ENCODE data around the gene SLC27A5. TPM values are rescaled to one million over a fixed set of nuclear protein-coding genes. Genes with fewer than 3 reads are reported as not detected.

The SLC27A5 gene
- total RNA-seq, 4 donors from 2014 or later = 2.0 to 9.1 (median 4.6) TPM

DNA sequence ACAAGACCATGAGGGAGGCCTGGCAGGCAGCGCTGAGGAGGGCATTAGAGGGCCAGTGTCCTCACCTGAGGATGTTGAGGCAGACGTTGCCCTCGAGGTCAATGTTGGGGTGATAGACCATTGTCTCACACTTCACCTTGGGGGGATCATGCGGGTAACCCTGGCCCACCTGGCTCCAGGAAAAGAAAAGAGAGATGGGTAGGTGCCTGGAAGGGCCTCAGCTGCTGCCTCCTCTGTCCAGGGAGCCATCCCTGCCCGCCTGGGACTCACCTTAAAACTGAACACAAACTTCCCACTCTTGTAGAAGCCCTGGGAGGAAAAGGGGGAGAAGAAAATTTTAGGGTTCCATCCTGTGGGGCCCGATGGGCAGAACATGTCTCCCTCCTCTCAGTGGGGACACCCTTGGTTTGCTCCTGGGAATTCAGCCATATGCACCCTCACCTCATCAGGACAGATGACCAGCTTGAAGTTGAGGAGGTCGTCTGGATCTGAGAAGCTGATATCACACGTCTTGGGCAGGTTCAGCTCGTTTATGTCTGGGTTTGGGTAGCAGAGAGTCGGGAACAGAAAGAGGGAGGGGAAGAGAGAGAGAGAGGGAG, 44.9 kb upstream of the SLC27A5 start:
- peak overlapping the region; percentile 72 to 95 (median 84) for H3K4me3 ChIP-seq
- peaks cover 41 to 61% of the 10 kb centered on the region in 2 donors for H3K4me1 ChIP-seq
- in situ Hi-C loops (cut with MboI; ENCODE audit: low sequenced_read_pairs in 4 of 4) = no loop called here
- TF ChIP-seq, protein P1, sequence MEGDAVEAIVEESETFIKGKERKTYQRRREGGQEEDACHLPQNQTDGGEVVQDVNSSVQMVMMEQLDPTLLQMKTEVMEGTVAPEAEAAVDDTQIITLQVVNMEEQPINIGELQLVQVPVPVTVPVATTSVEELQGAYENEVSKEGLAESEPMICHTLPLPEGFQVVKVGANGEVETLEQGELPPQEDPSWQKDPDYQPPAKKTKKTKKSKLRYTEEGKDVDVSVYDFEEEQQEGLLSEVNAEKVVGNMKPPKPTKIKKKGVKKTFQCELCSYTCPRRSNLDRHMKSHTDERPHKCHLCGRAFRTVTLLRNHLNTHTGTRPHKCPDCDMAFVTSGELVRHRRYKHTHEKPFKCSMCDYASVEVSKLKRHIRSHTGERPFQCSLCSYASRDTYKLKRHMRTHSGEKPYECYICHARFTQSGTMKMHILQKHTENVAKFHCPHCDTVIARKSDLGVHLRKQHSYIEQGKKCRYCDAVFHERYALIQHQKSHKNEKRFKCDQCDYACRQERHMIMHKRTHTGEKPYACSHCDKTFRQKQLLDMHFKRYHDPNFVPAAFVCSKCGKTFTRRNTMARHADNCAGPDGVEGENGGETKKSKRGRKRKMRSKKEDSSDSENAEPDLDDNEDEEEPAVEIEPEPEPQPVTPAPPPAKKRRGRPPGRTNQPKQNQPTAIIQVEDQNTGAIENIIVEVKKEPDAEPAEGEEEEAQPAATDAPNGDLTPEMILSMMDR (IDR thresholded peaks at IDR 0.05 in 4 of 5, conservative IDR thresholded peaks at IDR 0.05 in 1 of 5) = no peak
- TF ChIP-seq POLR2A (IDR thresholded peaks at IDR 0.05) = no peak
- peak overlapping the region; percentile 97 to 99 (median 97) for H3K27ac ChIP-seq
- H3K36me3 ChIP-seq = peaks cover 0 to 28% of the 10 kb centered on the region in 2 donors
- no peaks in the 10 kb centered on the region for H3K27me3 ChIP-seq
- DNase-seq (no peak), ATAC-seq (no peak)
- H3K9me3 ChIP-seq = no peaks in the 10 kb centered on the region
- intact Hi-C loops (cut with DNase I; ENCODE audit: low total_unique reads) = no loop called here

DNA sequence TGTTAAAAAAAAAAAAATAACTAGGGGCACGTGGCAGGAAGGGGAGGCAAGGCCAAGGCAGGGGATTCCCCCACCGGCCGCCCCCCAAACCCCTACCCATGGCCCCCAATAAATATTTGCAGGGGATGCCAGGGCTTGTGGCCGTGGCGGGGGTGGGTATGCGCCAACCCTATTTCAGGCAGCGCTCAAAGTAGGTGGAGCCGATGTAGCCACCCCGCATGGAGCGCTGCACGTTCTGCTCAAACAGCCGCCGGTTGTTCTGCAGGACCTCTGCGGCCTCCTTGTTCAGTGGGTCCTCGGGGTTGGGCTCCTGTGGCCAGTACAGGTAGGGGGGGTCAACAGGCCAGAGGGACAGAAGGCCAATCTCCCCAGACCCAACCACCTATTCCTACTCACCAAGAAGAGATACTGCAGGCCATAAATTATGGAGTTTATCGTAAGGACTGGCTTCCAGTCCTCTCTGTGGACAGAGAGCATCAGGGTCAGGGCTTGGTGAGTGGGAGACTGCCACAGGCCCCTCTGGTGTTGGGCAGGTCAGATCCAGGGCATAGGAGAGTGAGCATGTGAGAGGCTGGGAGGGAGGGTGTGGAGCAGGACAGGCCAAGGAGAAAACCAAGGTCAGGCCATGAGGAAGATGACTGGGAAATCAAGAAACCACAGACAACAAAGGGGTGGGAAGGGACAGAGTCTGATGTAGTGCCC, 44.3 kb upstream of the SLC27A5 start:
- ATAC-seq (no peak), DNase-seq (no peak)
- peak overlapping the region; percentile 97 to 99 (median 97) for H3K27ac ChIP-seq
- TF ChIP-seq, protein P1 (IDR thresholded peaks at IDR 0.05 in 4 of 5, conservative IDR thresholded peaks at IDR 0.05 in 1 of 5) = no peak
- no peak for TF ChIP-seq POLR2A (IDR thresholded peaks at IDR 0.05)
- no peaks in the 10 kb centered on the region for H3K27me3 ChIP-seq
- H3K4me1 ChIP-seq = peaks cover 41 to 57% of the 10 kb centered on the region in 2 donors
- H3K36me3 ChIP-seq = peaks cover 0 to 34% of the 10 kb centered on the region in 2 donors
- in situ Hi-C loops (cut with MboI; ENCODE audit: low sequenced_read_pairs in 4 of 4) (no loop called here), intact Hi-C loops (cut with DNase I; ENCODE audit: low total_unique reads) (loop anchor here (1.0 kb wide), 1 partner anchor 17 kb away; the partner anchor contains the start of gene MZF1)
- no peaks in the 10 kb centered on the region for H3K9me3 ChIP-seq
- peak overlapping the region in 3 of 4 donors; percentile 45 to 84 (median 83) for H3K4me3 ChIP-seq

DNA sequence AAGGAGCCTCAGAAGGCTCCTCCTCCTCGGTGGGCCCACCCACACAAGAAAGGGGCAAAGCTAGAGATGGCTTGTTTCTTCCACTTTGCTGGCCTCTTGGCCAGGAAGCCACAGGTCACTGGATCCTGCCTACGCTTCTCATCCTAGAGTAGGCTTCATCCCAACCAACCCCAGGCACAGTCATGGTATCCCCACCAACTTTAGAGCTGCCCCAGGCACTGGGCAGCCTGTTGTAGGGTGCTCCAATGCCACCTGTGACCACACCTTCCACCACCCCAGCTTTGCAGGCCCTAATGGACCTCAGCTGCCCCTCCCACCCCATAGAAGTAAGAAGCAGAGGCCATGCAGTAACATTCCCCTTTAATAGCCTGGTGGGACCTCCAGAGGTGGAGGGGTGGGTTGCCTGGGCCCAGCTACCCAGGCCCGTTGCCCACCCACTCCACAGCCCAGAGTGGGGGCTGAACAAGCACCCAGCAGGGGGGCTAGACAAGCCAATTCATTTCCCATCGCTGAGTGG, 43.6 kb upstream of the SLC27A5 start:
- intact Hi-C loops (cut with DNase I; ENCODE audit: low total_unique reads) (loop anchor here (1.0 kb wide), 1 partner anchor 18 kb away; the partner anchor contains the start of gene MZF1), in situ Hi-C loops (cut with MboI; ENCODE audit: low sequenced_read_pairs in 4 of 4) (no loop called here)
- H3K4me1 ChIP-seq = peaks cover 40 to 51% of the 10 kb centered on the region in 2 donors
- peaks cover 0 to 41% of the 10 kb centered on the region in 2 donors for H3K36me3 ChIP-seq
- TF ChIP-seq, protein P1 (IDR thresholded peaks at IDR 0.05 in 4 of 5, conservative IDR thresholded peaks at IDR 0.05 in 1 of 5) = no peak
- no peak for TF ChIP-seq POLR2A (IDR thresholded peaks at IDR 0.05)
- no peaks in the 10 kb centered on the region for H3K27me3 ChIP-seq
- H3K9me3 ChIP-seq = no peaks in the 10 kb centered on the region
- no peak for DNase-seq
- H3K4me3 ChIP-seq = peak overlapping the region; percentile 45 to 84 (median 77)
- H3K27ac ChIP-seq = peak overlapping the region; percentile 97 to 99 (median 97)
- no peak for ATAC-seq

DNA sequence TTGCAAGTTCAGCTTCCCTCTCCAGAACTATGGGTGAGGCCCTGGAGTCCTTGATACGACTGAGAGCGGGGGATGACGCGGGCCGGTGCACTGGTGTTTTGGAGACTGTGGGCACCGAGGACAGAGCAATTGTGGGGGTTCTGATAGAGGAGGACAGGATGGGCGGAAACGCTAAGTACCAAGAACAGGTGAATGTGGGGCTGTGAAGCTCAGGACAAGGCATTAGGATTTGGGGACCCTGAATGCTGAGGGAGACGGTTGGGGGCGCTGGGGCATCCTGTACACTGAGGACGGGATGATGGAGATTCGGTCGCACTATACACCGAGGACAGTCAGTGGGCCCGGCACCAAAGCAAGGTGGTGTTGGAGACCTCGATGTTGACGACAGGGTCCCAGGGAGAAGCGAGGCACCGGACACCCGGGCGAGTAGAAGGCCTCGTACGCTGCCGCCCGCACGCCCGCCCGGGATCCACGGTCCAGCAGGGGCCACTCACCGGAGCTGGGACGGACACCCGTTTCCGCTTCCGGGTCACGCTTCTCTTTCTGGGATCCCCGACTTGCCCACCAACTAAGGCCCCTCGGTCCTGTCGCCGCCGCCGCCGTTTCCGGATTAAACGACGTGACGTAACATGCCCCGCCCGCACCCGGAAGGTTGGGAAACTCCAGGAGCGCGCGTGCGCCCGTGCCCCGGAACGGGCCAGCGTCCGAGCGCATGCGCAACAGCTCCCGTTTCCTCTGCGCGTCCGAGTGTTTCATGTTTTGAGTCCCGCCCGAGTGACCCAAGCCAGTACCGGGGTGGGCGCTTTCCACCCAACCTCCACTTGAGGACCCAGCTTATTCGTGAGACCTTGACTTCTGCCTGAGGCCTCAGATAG, 42.9 kb upstream of the SLC27A5 start, which contains the start of gene CHMP2A:
Gene CHMP2A (minus strand): TSS at position 612 of the 875 bp plus-strand sequence. CDS start 893 bp downstream, outside the sequence.
- in situ Hi-C loops (cut with MboI; ENCODE audit: low sequenced_read_pairs in 4 of 4) (no loop called here), intact Hi-C loops (cut with DNase I; ENCODE audit: low total_unique reads) (loop anchor here (1.0 kb wide), 1 partner anchor 19 kb away; the partner anchor contains the start of gene MZF1)
- no peaks in the 10 kb centered on the region for H3K27me3 ChIP-seq
- peak within 1 kb of the TSS; percentile 97 to 99 (median 97) for H3K27ac ChIP-seq
- DNase-seq = peak; percentile 99
- peak within 1 kb of the TSS; percentile 71 to 92 (median 84) for H3K4me3 ChIP-seq
- ATAC-seq = peak; percentile 58 to 60
- peak; percentile 69 to 84 for TF ChIP-seq POLR2A (IDR thresholded peaks at IDR 0.05)
- TF ChIP-seq, protein P1 (IDR thresholded peaks at IDR 0.05 in 4 of 5, conservative IDR thresholded peaks at IDR 0.05 in 1 of 5) = peak in 1 of 5 experiments; percentile 12
- H3K9me3 ChIP-seq = no peaks in the 10 kb centered on the region
- peaks cover 0 to 48% of the 10 kb centered on the region in 2 donors for H3K36me3 ChIP-seq
- peaks cover 34 to 44% of the 10 kb centered on the region in 2 donors for H3K4me1 ChIP-seq

Measured in gastrocnemius medialis (tissue), 4 donors.